DOHH2 (cell line): Measurements from ENCODE around the gene TUBA4B.

ENCODE experiments used
- H3F3A ChIP-seq: fragments of 200-600 bp; sonication (generic), shearing (Covaris generic); 2 replicates; pipeline ENCODE4 v1.6.0; 2016; ENCODE audit warnings: antibody characterized with exemption, mild to moderate bottlenecking; ENCODE audit not compliant: control insufficient read depth, insufficient read depth
- H3K27ac ChIP-seq: fragments of 200-600 bp; sonication (generic); 2 replicates; pipeline ENCODE4 v1.5.1; 2014; ENCODE audit warnings: low read depth, mild to moderate bottlenecking, low read length, moderate library complexity
- H3K27me3 ChIP-seq: fragments of 200-600 bp; sonication (generic); 2 replicates; pipeline ENCODE4 v1.6.1; 2014; ENCODE audit warnings: mild to moderate bottlenecking, low read length, mixed read lengths; ENCODE audit not compliant: control insufficient read depth
- H3K36me3 ChIP-seq: fragments of 200-600 bp; sonication (generic); 2 replicates; pipeline ENCODE4 v1.6.1; 2014; ENCODE audit warnings: mild to moderate bottlenecking, low read length, moderate library complexity, mixed read lengths; ENCODE audit not compliant: control insufficient read depth
- H3K4me1 ChIP-seq: fragments of 200-600 bp; sonication (generic); 2 replicates; pipeline ENCODE4 v1.6.1; 2014; ENCODE audit warnings: mild to moderate bottlenecking, low read length, mixed read lengths; ENCODE audit not compliant: control insufficient read depth
- H3K4me2 ChIP-seq: fragments of 200-600 bp; sonication (generic); 2 replicates; pipeline ENCODE4 v1.6.0; 2014; ENCODE audit warnings: mild to moderate bottlenecking, low read length, moderate library complexity
- H3K4me3 ChIP-seq: fragments of 200-600 bp; sonication (generic); 2 replicates; pipeline ENCODE4 v1.5.1; 2014; ENCODE audit warnings: mild to moderate bottlenecking, low read length, mixed read lengths
- H3K79me2 ChIP-seq: fragments of 200-600 bp; sonication (generic); 2 replicates; pipeline ENCODE4 v1.6.1; 2014; ENCODE audit warnings: mild to moderate bottlenecking, low read length, mixed read lengths; ENCODE audit not compliant: control insufficient read depth
- H3K9me2 ChIP-seq: fragments of 200-600 bp; sonication (generic); replicated peaks from 2 replicates; pipeline ENCODE4 v1.6.1; 2014; ENCODE audit warnings: mild to moderate bottlenecking, low read length, mixed read lengths; ENCODE audit not compliant: control insufficient read depth
- H3K9me3 ChIP-seq: fragments of 200-600 bp; sonication (generic); 2 replicates; pipeline ENCODE4 v1.6.1; 2014; ENCODE audit warnings: antibody characterized with exemption, low read length, mixed read lengths; ENCODE audit not compliant: control insufficient read depth, insufficient read depth
- H4K20me1 ChIP-seq: fragments of 200-600 bp; sonication (generic); 2 replicates; pipeline ENCODE4 v1.6.0; 2014; ENCODE audit warnings: low read depth, mild to moderate bottlenecking, antibody characterized with exemption, low read length, moderate library complexity; ENCODE audit not compliant: control insufficient read depth, insufficient read depth
- EZH2phosphoT487 ChIP-seq: fragments of 200-600 bp; sonication (generic); IDR thresholded peaks from 2 replicates; pipeline ENCODE4 v1.6.1; 2017; ENCODE audit warnings: borderline replicate concordance, mild to moderate bottlenecking, antibody characterized with exemption, low read length, moderate library complexity, mixed read lengths
- TF ChIP-seq, protein P1 (sequence below): fragments of 200-600 bp; sonication (generic); IDR thresholded peaks from one replicate; pipeline ENCODE4 v1.5.1; 2014; ENCODE audit warnings: antibody characterized with exemption, mild to moderate bottlenecking, low read depth, low read length; ENCODE audit not compliant: poor library complexity, severe bottlenecking

Gene TUBA4B

DNA sequence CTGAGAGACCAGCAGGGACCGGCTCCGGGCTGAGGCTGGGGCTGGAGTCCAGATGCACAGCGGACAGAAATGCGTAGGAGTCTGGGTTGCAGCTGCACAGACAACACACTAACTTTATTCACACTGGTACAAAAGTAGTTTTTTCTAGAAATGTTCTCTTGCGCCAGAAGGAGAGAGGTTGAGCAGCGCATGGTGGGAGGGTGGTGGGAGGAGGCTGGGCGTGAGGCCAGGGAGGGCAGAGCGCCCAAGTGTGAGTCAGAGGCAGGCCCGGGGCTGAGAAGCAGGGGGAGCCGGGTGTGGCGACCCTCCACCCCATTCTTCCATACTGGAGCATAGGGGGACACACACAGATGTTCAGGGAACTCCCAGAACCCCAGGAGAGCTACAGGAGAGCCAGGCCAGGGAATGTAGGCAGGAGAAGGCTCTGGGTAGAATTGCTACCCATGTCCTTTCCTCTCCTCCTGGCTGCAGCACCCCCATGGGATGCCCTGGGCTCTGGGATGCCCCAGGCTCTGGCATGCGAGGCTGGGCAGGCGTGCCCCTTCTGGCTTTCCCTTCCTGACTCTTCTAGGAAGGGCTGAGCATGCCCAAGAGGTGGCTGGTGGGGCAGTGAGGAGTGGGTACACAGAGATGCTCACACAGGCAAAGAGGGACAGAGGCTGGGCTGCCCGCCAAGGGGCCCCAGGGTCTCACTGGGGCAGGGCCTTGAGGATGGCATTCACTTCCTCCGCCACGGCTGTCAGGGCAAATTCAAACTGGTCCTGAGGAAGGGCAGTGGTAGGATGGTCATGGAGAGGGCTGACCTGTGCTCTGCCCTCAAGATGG lies 36.7 kb downstream of the TUBA4B start:
- Histone ChIP-seq H3K27me3 (no peaks in the 10 kb centered on the region), H3K27ac (no peak overlapping the region), H3K9me2 (no peaks in the 10 kb centered on the region), H3K9me3 (no peaks in the 10 kb centered on the region), H3K4me1 (peaks cover 11% of the 10 kb centered on the region), H3F3A (no peaks in the 10 kb centered on the region), H3K4me2 (no peak overlapping the region), H3K79me2 (no peaks in the 10 kb centered on the region), H3K4me3 (no peak overlapping the region), H3K36me3 (peaks cover 3% of the 10 kb centered on the region; the same call in 1 of the 2 replicates), H4K20me1 (no peaks in the 10 kb centered on the region)
- no peak for TF ChIP-seq EZH2phosphoT487
- TF ChIP-seq, protein P1, sequence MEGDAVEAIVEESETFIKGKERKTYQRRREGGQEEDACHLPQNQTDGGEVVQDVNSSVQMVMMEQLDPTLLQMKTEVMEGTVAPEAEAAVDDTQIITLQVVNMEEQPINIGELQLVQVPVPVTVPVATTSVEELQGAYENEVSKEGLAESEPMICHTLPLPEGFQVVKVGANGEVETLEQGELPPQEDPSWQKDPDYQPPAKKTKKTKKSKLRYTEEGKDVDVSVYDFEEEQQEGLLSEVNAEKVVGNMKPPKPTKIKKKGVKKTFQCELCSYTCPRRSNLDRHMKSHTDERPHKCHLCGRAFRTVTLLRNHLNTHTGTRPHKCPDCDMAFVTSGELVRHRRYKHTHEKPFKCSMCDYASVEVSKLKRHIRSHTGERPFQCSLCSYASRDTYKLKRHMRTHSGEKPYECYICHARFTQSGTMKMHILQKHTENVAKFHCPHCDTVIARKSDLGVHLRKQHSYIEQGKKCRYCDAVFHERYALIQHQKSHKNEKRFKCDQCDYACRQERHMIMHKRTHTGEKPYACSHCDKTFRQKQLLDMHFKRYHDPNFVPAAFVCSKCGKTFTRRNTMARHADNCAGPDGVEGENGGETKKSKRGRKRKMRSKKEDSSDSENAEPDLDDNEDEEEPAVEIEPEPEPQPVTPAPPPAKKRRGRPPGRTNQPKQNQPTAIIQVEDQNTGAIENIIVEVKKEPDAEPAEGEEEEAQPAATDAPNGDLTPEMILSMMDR, result no peak

DNA sequence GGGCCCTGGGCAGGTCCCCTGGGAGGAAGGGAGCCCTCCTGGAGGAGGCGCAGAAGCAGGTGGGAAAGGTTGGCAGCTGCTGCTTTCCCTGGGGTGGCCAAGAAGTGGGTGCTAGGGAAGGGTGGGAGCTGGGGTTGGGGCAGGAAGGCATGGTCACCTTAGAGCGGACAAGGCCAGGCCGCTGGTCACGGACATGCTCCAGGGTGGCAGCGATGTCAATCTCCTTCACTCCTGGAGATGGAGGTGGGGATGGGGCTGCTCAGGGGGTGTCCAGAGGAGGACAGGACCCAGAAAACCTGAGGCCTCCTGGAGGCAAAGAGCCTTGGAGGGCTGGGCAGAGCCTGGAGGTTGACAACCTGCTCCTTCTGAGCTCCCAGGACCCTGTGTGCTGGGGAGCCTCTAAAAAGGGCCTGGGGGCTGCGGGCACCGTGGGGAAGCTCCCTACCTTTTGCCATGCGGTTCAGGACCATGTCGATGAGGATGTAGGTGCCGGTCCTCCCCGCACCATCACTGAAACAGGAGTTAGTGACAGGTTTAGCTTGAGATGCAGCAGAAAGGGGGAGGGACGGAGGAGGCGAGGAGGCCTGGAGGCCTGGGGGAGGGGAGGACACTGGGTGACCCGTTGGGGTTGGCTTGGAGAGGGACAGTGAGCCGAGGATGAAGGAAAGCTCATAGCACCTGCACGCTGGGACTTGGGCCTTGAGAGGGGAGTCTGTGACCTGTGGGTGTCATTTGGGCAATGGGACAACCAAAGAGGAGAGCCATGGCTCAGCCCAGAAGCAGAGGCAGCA lies 37.5 kb downstream of the TUBA4B start:
- H3K9me2 ChIP-seq, result no peaks in the 10 kb centered on the region
- peaks cover 18% of the 10 kb centered on the region for H3K4me1 ChIP-seq
- H3K9me3 ChIP-seq, result no peaks in the 10 kb centered on the region
- H3K27ac ChIP-seq, result no peak overlapping the region
- no peaks in the 10 kb centered on the region for H3K36me3 ChIP-seq
- no peaks in the 10 kb centered on the region for H3F3A ChIP-seq
- no peaks in the 10 kb centered on the region for H3K27me3 ChIP-seq
- no peaks in the 10 kb centered on the region for H3K79me2 ChIP-seq
- H3K4me3 ChIP-seq, result no peak overlapping the region
- H4K20me1 ChIP-seq, result no peaks in the 10 kb centered on the region
- TF ChIP-seq, protein P1, result no peak
- no peak for TF ChIP-seq EZH2phosphoT487
- H3K4me2 ChIP-seq, result no peak overlapping the region

GRCh38 chr2:219291394-219291793 lies 38.4 kb downstream of the TUBA4B start:
- Histone ChIP-seq H3K27ac (no peak overlapping the region), H3K36me3 (no peaks in the 10 kb centered on the region), H4K20me1 (no peaks in the 10 kb centered on the region), H3K4me2 (no peak overlapping the region), H3K9me3 (no peaks in the 10 kb centered on the region), H3F3A (peaks cover 2% of the 10 kb centered on the region; the same call in 1 of the 2 replicates), H3K27me3 (no peaks in the 10 kb centered on the region), H3K4me1 (peaks cover 18% of the 10 kb centered on the region), H3K79me2 (no peaks in the 10 kb centered on the region), H3K9me2 (no peaks in the 10 kb centered on the region), H3K4me3 (no peak overlapping the region)
- TF ChIP-seq, protein P1, result no peak
- TF ChIP-seq EZH2phosphoT487, result no peak
